K562 (cell line): ENCODE data around the gene TMCC1. TPM values are rescaled to one million over a fixed set of nuclear protein-coding genes. Genes with fewer than 3 reads are reported as not detected.

Experiments used
- BRD4 ChIP-seq: fragments of 200-600 bp; sonication (generic); IDR thresholded peaks from 2 replicates; pipeline ENCODE4 v1.6.1; 2017; ENCODE audit warnings: inconsistent platforms
- C11orf30 ChIP-seq: fragments of 450-650 bp; IDR thresholded peaks from 2 replicates; pipeline ENCODE4 v1.6.1; 2016; ENCODE audit warnings: low read depth, mild to moderate bottlenecking
- CTCF ChIP-seq, 3 experiments: IDR thresholded peaks in 2 of 3; conservative IDR thresholded peaks in 1 of 3; 2 replicates each; pipeline ENCODE4 v1.5.1; 2011 to 2012; ENCODE audit warnings: low read length in 3 of 3, mild to moderate bottlenecking in 3 of 3, control low read depth in 2 of 3, improper control_type of control experiment in 1 of 3, inconsistent platforms in 1 of 3, low read depth in 1 of 3, mixed read lengths in 1 of 3, moderate library complexity in 1 of 3; ENCODE audit not compliant: insufficient read depth in 2 of 3
- DPF2 ChIP-seq: fragments of 450-650 bp; IDR thresholded peaks from 2 replicates; pipeline ENCODE4 v1.6.1; 2016
- E2F3 ChIP-seq: fragments of 250-450 bp; sonication (Bioruptor Pico); IDR thresholded peaks from 2 replicates; pipeline ENCODE4 v1.4.0; 2020; ENCODE audit warnings: mild to moderate bottlenecking
- E2F6 ChIP-seq, 2 experiments: IDR thresholded peaks; 2 replicates each; pipeline ENCODE4 v1.6.1; 2011; ENCODE audit warnings: borderline replicate concordance in 1 of 2, control low read depth in 1 of 2, low read depth in 1 of 2, low read length in 1 of 2, mild to moderate bottlenecking in 1 of 2, mixed read lengths in 1 of 2, moderate library complexity in 1 of 2; ENCODE audit not compliant: insufficient read depth in 1 of 2, insufficient read length in 1 of 2, poor library complexity in 1 of 2, severe bottlenecking in 1 of 2; ENCODE audit errors: extremely low read depth in 1 of 2
- FIP1L1 ChIP-seq: fragments of 200-400 bp; formaldehyde crosslinking; IDR thresholded peaks from 2 replicates; pipeline ENCODE4 v1.6.1; 2018; ENCODE audit warnings: mild to moderate bottlenecking, low read depth, low read length; ENCODE audit not compliant: poor library complexity, severe bottlenecking
- FOSL1 ChIP-seq: fragments of 200-800 bp; sonication (Bioruptor generic); conservative IDR thresholded peaks from 2 replicates; pipeline ENCODE4 v1.6.1; 2016; ENCODE audit warnings: missing genetic modification characterization, missing compliant biosample characterization
- FOXA3 ChIP-seq, 2 experiments: fragments of 450-650 bp in 1 of 2; sonication (generic) in 1 of 2; formaldehyde crosslinking; IDR thresholded peaks in 1 of 2; conservative IDR thresholded peaks in 1 of 2; 2 replicates each; pipeline versions ENCODE4 v1.4.0 to v1.8.0; 2020 to 2022; ENCODE audit warnings: mild to moderate bottlenecking in 2 of 2, missing genetic modification reagents in 1 of 2
- HDAC2 ChIP-seq: fragments of 450-650 bp; IDR thresholded peaks from 2 replicates; pipeline ENCODE4 v1.6.1; 2016; ENCODE audit warnings: mild to moderate bottlenecking
- ID3 ChIP-seq, 2 experiments: fragments of 250-450 bp in 1 of 2; fragments of 450-650 bp in 1 of 2; sonication (Bioruptor Pico) in 1 of 2; IDR thresholded peaks; 2 replicates each; pipeline versions ENCODE4 v1.6.1 to v1.8.0; 2016 to 2021; ENCODE audit warnings: mild to moderate bottlenecking in 2 of 2, moderate library complexity in 2 of 2, missing compliant biosample characterization in 1 of 2, missing genetic modification characterization in 1 of 2
- MAFG ChIP-seq: fragments of 450-650 bp; conservative IDR thresholded peaks from 2 replicates; pipeline ENCODE4 v1.6.1; 2016; ENCODE audit warnings: missing genetic modification characterization, missing compliant biosample characterization
- MIER1 ChIP-seq: fragments of 450-650 bp; IDR thresholded peaks from 2 replicates; pipeline ENCODE4 v1.6.1; 2016; ENCODE audit warnings: antibody characterized with exemption, mild to moderate bottlenecking, low read depth
- NFE2 ChIP-seq: IDR thresholded peaks from 2 replicates; pipeline ENCODE4 v1.6.1; 2014; ENCODE audit warnings: antibody characterized with exemption, low read depth
- RCOR1 ChIP-seq, 2 experiments: IDR thresholded peaks; 2 replicates each; pipeline ENCODE4 v1.6.1; 2012; ENCODE audit warnings: low read depth in 2 of 2, low read length in 2 of 2, borderline replicate concordance in 1 of 2, improper control_type of control experiment in 1 of 2
- SMARCA4 ChIP-seq: fragments of 450-650 bp; IDR thresholded peaks from 2 replicates; pipeline ENCODE4 v1.6.1; 2016
- SRSF7 ChIP-seq: fragments of 200-400 bp; formaldehyde crosslinking; optimal IDR thresholded peaks from 2 replicates; pipeline ENCODE3; 2017; ENCODE audit warnings: mild to moderate bottlenecking, low read depth, low read length
- ZBTB7A ChIP-seq: IDR thresholded peaks from 2 replicates; pipeline ENCODE4 v1.6.1; 2011; ENCODE audit warnings: low read depth, mild to moderate bottlenecking, low read length, moderate library complexity, borderline replicate concordance; ENCODE audit not compliant: control insufficient read depth
- ZNF224 ChIP-seq: sonication (generic); formaldehyde crosslinking; IDR thresholded peaks from 2 replicates; pipeline ENCODE4 v1.8.0; 2022; ENCODE audit warnings: mild to moderate bottlenecking, missing genetic modification reagents
- ZNF316 ChIP-seq: fragments of 450-650 bp; IDR thresholded peaks from 2 replicates; pipeline ENCODE4 v1.6.1; 2016
- ZNF639 ChIP-seq, 2 experiments: fragments of 200-800 bp in 1 of 2; sonication (Bioruptor generic) in 1 of 2; sonication (generic) in 1 of 2; formaldehyde crosslinking in 1 of 2; IDR thresholded peaks in 1 of 2; conservative IDR thresholded peaks in 1 of 2; 2 replicates each; pipeline versions ENCODE4 v1.5.0 to v1.6.1; 2016 to 2020; ENCODE audit warnings: missing compliant biosample characterization in 1 of 2, missing genetic modification characterization in 1 of 2, missing genetic modification reagents in 1 of 2
- ZNF707 ChIP-seq: fragments of 250-450 bp; sonication (Bioruptor Pico); conservative IDR thresholded peaks from 2 replicates; pipeline ENCODE4 v1.8.0; 2022; ENCODE audit warnings: inconsistent platforms, mild to moderate bottlenecking, moderate library complexity
- ZSCAN32 ChIP-seq: fragments of 450-650 bp; formaldehyde crosslinking; IDR thresholded peaks from 2 replicates; pipeline ENCODE4 v1.4.0; 2020; ENCODE audit warnings: mild to moderate bottlenecking, moderate library complexity
- polyA plus RNA-seq, 8 experiments: library from polyadenylated mRNA; depleted of rRNA in 4 of 8; stranded (reverse) in 5 of 8; unstranded in 3 of 8; fragments of >200 nt; fragmentation: Nextera tagmentation in 2 of 8; fragmentation: Illumina TruSeq in 1 of 8; extraction: Ambion mirVana in 2 of 8; extraction: Trizol in 1 of 8; gene quantifications; 2 replicates each; pipeline versions ENCODE4 v1.2.1 to v1.2.3, GENCODE V29; 2011 to 2014; ENCODE audit warnings: inconsistent platforms in 1 of 8, missing spikeins in 1 of 8
- total RNA-seq, 7 experiments: library from RNA; depleted of rRNA in 6 of 7; stranded (reverse); fragments of >200 nt in 6 of 7; fragmentation: Illumina TruSeq in 2 of 7; extraction: Trizol in 2 of 7; gene quantifications; 2 replicates each; pipeline versions ENCODE4 v1.2.1 to v1.2.3, GENCODE V29; 2011 to 2021; ENCODE audit warnings: low replicate concordance in 1 of 7

TMCC1 gene
- total and polyA plus RNA-seq, 9 of the 15 experiments (the other 6 are each of a cell fraction or from before 2014, with no cell fraction given), result 0.89 to 8.7 (median 4.0) TPM

GRCh38 chr3:129686941-129687340 is 206.6 kb downstream of the TMCC1 start (continued):
- TF ChIP-seq ID3 (CRISPR knock-in tag; IDR thresholded peaks at IDR 0.05), result no peak
- no peak for TF ChIP-seq ID3 (tag; IDR thresholded peaks at IDR 0.05)
- no peak for TF ChIP-seq CTCF (IDR thresholded peaks at IDR 0.05 in 2 of 3, conservative IDR thresholded peaks at IDR 0.05 in 1 of 3; ENCODE audit: insufficient read depth in 2 of 3, low read depth in 1 of 3, low read length in 3 of 3)
- TF ChIP-seq ZNF316, result peak; percentile 99
- no peak for TF ChIP-seq BRD4
- no peak for TF ChIP-seq ZNF224 (CRISPR knock-in tag)
- peak in 1 of 2 experiments; percentile 36; a peak in 1 of 4 replicates for TF ChIP-seq FOXA3 (CRISPR knock-in tag; conservative IDR thresholded peaks at IDR 0.05 in 1 of 2, IDR thresholded peaks at IDR 0.05 in 1 of 2)
- TF ChIP-seq ZNF639 (CRISPR knock-in tag; conservative IDR thresholded peaks at IDR 0.05 in 1 of 2, IDR thresholded peaks at IDR 0.05 in 1 of 2), result no peak
- no peak for TF ChIP-seq ZSCAN32 (CRISPR knock-in tag)
- 0 out of 2 replicates have a peak, but pooled peaks have one; percentile 24 for TF ChIP-seq DPF2
- no peak for TF ChIP-seq ZNF707 (CRISPR knock-in tag)
- TF ChIP-seq MIER1, result no peak
- TF ChIP-seq FOSL1 (tag), result no peak
- no peak for TF ChIP-seq HDAC2
- no peak for TF ChIP-seq RCOR1 (IDR thresholded peaks at IDR 0.05; ENCODE audit: borderline replicate concordance in 1 of 2, low read depth in 2 of 2, low read length in 2 of 2)
- TF ChIP-seq E2F3 (CRISPR knock-in tag), result no peak
- peak; percentile 98 for TF ChIP-seq C11orf30
- TF ChIP-seq FIP1L1, result no peak
- no peak for TF ChIP-seq E2F6 (IDR thresholded peaks at IDR 0.05; ENCODE audit: borderline replicate concordance in 1 of 2, extremely low read depth in 1 of 2, insufficient read depth in 1 of 2, insufficient read length in 1 of 2, low read depth in 1 of 2, low read length in 1 of 2, poor library complexity in 1 of 2, severe bottlenecking in 1 of 2)
- TF ChIP-seq MAFG (tag), result peak; percentile 98
- peak; percentile 96 for TF ChIP-seq NFE2
- TF ChIP-seq ZBTB7A, result no peak
- TF ChIP-seq SRSF7, result no peak
- TF ChIP-seq SMARCA4, result peak; percentile 52; the same call in 1 of the 2 replicates
